Progenitor cell of endocrine pancreas (in vitro differentiated cells): ENCODE measurements around the gene LDLRAD4. TPM values are rescaled to one million over a fixed set of nuclear protein-coding genes. Genes with fewer than 3 reads are reported as not detected.

Experiments used
- DNase-seq: peaks from one replicate; pipeline ENCODE4 v3.0.0; 2021; ENCODE audit warnings: low spot score; ENCODE audit not compliant: unreplicated experiment
- H3K27ac Mint-ChIP-seq: 2 replicates; pipeline ENCODE4 v1.8.0; 2021; ENCODE audit warnings: mild to moderate bottlenecking, moderate library complexity, mixed read lengths
- H3K27me3 Mint-ChIP-seq: 2 replicates; pipeline ENCODE4 v1.8.0; 2021; ENCODE audit warnings: mixed read lengths
- H3K36me3 Mint-ChIP-seq: 2 replicates; pipeline ENCODE4 v1.8.0; 2022; ENCODE audit warnings: mixed read lengths; ENCODE audit not compliant: insufficient read depth
- H3K4me1 Mint-ChIP-seq: 2 replicates; pipeline ENCODE4 v1.8.0; 2021; ENCODE audit warnings: low read depth, mixed read lengths
- H3K4me3 Mint-ChIP-seq: 2 replicates; pipeline ENCODE4 v1.8.0; 2021; ENCODE audit warnings: low read depth, mild to moderate bottlenecking, moderate library complexity, mixed read lengths
- H3K9me3 Mint-ChIP-seq: 2 replicates; pipeline ENCODE4 v1.8.0; 2021; ENCODE audit warnings: low read depth, mixed read lengths
- total RNA-seq: library from RNA; stranded (reverse); gene quantifications from 2 replicates; pipeline ENCODE4 v1.2.1, GENCODE V29; 2021
- TF ChIP-seq, protein P1 (sequence below): fragments of 200-600 bp; sonication (generic); IDR thresholded peaks from one replicate; pipeline ENCODE4 v1.5.0; 2021; ENCODE audit warnings: antibody characterized with exemption, mild to moderate bottlenecking; ENCODE audit not compliant: unreplicated experiment

LDLRAD4 gene
- total RNA-seq, 1 donor from 2014 or later: 3.8 TPM

DNA sequence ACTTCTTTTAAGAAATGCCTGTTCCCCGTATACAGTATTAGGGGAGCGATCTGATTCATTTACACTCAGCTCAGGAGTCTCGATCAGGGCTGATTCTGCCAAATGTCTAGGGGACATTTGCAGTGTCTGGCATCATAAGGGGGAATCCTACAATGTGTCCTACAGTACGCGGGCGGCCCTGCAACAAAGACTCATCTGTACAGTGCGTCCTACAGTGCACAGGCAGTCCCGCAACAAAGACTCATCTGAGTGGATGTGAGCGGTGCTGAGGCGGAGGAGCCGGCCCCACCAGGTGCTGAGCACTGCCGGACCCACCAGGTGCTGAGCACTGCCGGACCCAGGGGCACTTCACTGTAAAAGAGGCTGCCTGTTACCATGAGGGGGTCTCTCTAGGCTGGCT is 405.3 kb downstream of the LDLRAD4 start:
- Mint-ChIP-seq H3K27ac (no peak overlapping the region), H3K36me3 (no peaks in the 10 kb centered on the region), H3K27me3 (peaks cover 3% of the 10 kb centered on the region), H3K4me3 (no peak overlapping the region), H3K9me3 (no peaks in the 10 kb centered on the region), H3K4me1 (peaks cover 2% of the 10 kb centered on the region)
- TF ChIP-seq, protein P1, sequence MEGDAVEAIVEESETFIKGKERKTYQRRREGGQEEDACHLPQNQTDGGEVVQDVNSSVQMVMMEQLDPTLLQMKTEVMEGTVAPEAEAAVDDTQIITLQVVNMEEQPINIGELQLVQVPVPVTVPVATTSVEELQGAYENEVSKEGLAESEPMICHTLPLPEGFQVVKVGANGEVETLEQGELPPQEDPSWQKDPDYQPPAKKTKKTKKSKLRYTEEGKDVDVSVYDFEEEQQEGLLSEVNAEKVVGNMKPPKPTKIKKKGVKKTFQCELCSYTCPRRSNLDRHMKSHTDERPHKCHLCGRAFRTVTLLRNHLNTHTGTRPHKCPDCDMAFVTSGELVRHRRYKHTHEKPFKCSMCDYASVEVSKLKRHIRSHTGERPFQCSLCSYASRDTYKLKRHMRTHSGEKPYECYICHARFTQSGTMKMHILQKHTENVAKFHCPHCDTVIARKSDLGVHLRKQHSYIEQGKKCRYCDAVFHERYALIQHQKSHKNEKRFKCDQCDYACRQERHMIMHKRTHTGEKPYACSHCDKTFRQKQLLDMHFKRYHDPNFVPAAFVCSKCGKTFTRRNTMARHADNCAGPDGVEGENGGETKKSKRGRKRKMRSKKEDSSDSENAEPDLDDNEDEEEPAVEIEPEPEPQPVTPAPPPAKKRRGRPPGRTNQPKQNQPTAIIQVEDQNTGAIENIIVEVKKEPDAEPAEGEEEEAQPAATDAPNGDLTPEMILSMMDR: no peak
- no peak for DNase-seq

DNA sequence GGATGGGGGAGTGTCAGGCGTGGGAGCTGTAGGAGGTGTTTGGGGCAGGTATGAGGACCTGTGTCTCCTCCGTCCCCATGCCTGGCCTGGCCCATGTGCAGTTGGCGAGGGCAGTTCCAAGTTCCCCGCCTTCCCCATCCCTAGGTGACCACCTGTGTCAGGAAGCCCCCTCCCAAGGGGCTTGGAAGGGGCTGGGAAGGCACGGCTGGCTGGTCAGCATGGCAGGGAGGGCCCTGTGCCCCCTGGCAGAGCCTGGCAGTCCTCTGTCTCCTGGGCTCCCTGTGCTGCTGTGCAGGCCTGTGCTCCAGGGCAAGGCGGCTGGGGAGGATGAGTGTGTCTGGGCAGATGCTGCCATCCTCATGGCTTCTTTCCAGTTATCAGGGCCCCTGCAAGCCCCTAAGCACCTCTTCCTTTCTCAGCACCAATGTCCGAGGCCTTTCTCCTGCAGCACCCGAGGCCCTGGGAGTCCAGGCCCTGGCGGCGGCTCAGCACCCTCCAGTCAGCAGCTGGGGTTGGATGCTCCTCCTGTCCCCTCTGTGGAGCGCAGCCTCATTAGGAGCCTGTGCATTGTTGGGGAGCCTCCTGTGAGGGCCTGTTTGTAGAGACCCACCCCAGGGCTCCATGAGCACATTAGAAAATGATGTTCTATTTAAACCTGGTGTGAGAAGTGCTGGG is 406.1 kb downstream of the LDLRAD4 start:
- no peaks in the 10 kb centered on the region for H3K9me3 Mint-ChIP-seq
- peaks cover 3% of the 10 kb centered on the region for H3K27me3 Mint-ChIP-seq
- H3K4me3 Mint-ChIP-seq: no peak overlapping the region
- H3K36me3 Mint-ChIP-seq: no peaks in the 10 kb centered on the region
- TF ChIP-seq, protein P1: no peak
- H3K4me1 Mint-ChIP-seq: no peaks in the 10 kb centered on the region
- no peak overlapping the region for H3K27ac Mint-ChIP-seq
- no peak for DNase-seq

DNA sequence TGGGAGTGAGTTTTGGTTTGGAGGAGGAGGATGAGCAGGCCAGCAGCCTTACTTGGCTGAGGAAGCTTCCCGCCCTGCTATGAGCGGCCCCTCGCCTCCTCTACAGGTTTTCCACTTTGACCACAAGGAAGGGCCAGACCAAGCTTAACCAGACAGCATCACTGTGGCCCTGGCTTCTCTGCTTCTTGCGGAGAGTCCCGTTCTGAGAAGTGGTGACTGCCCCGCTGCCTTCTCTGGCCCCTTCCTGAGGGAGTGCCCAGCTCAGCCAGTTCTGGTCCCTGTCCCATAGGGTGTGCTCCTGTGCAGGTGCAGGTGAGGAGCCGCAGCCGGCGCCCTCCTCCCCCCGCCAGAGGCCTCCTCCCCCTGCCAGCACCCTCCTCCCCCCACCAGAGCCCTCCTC is 406.8 kb downstream of the LDLRAD4 start:
- Mint-ChIP-seq H3K27me3 (peaks cover 3% of the 10 kb centered on the region), H3K36me3 (no peaks in the 10 kb centered on the region), H3K9me3 (no peaks in the 10 kb centered on the region), H3K27ac (no peak overlapping the region), H3K4me1 (peaks cover 2% of the 10 kb centered on the region), H3K4me3 (no peak overlapping the region)
- TF ChIP-seq, protein P1: no peak
- no peak for DNase-seq

DNA sequence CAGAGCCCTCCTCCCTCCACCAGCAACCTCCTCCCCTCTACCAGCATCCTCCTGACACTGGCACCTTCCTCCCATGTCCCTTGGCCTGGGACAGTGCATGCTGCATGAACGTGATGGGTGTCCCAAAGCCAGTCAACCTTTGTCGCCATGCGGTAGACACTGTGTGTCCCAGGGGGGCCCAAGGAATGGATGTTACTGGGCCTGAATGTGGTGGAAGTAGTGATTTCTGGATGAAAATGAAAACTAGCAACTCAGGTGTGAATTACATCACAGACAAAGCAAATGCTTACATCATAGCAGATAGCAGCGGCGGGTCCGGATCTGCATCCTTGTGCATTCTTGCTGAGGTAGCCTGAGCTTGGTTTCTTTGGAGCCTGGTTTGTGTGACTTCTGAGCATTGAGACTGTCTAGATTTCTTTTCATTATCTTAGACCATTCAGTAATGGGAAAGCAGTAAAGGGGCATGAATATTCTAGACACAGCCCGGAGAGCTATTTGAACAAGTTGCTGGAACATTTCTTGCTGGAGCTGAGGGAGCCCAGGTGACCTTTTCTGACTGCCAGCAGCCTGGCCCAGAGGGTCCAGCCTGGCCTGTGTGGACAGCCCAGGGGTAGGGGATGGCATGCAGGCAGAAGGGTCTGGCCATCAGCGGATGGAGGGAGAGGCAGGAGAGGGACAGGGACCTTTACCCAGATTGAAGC is 407.4 kb downstream of the LDLRAD4 start:
- Mint-ChIP-seq H3K4me3 (no peak overlapping the region), H3K9me3 (no peaks in the 10 kb centered on the region), H3K4me1 (peaks cover 2% of the 10 kb centered on the region), H3K27me3 (peaks cover 3% of the 10 kb centered on the region), H3K36me3 (no peaks in the 10 kb centered on the region), H3K27ac (no peak overlapping the region)
- TF ChIP-seq, protein P1: no peak
- DNase-seq: no peak

DNA sequence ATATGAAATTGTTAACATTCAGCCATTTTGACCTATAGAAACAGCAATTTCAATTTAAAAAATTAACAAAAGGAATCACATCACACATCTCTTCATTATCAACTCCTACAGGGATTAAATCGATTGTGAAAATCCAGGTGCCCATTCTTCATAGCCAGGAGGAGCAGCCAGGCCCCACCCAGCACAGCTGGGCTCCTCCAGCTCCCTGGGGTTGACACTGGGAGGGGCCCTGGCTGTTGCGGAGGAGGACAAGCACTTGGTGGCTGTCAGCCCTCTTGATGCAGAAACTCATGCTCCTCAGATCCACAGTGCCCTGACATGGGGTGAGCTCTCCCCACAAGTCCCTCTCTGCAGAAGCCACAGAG is 408.0 kb downstream of the LDLRAD4 start:
- no peaks in the 10 kb centered on the region for H3K9me3 Mint-ChIP-seq
- H3K4me3 Mint-ChIP-seq: no peak overlapping the region
- TF ChIP-seq, protein P1: no peak
- no peak overlapping the region for H3K27ac Mint-ChIP-seq
- no peaks in the 10 kb centered on the region for H3K36me3 Mint-ChIP-seq
- H3K27me3 Mint-ChIP-seq: peaks cover 3% of the 10 kb centered on the region
- peaks cover 2% of the 10 kb centered on the region for H3K4me1 Mint-ChIP-seq
- DNase-seq: no peak
